ENCODE results near the gene SLX1A.
"Not testable (repeated sequence)": the region's sequence is repeated elsewhere in the genome, so short reads cannot be mapped to it uniquely, and the experiment has no call there.

The SLX1A gene

GRCh38 chr16:30193615-30194014 is at the start of gene SLX1A, which contains the start of gene BOLA2B:
TSS of gene SLX1A (plus strand) at chr16:30193875. CDS start at chr16:30194085, 210 bp downstream.
TSS of gene BOLA2B (minus strand) at chr16:30193666. CDS start at chr16:30193595, 71 bp downstream.
- not testable (repeated sequence) for DNase-seq (ENCODE audit: low spot score)

GRCh38 chr16:30144017-30144416 is 49.7 kb upstream of the SLX1A start:
- no peak for DNase-seq (ENCODE audit: low spot score)

- DNase-seq (ENCODE audit: low spot score): no peak
These were observed 48.8 kb upstream of the SLX1A start for GRCh38 chr16:30144917-30145316.

GRCh38 chr16:30145657-30146056 is 48.0 kb upstream of the SLX1A start:
- DNase-seq (ENCODE audit: low spot score): no peak

GRCh38 chr16:30147843-30148510 is 45.7 kb upstream of the SLX1A start:
- no peak for DNase-seq (ENCODE audit: low spot score)

- no peak for DNase-seq (ENCODE audit: low spot score)
These were observed 44.3 kb upstream of the SLX1A start for GRCh38 chr16:30149250-30149930.

- no peak for DNase-seq (ENCODE audit: low spot score)
These were observed 42.6 kb upstream of the SLX1A start for GRCh38 chr16:30151091-30151490.

GRCh38 chr16:30152517-30152916 is 41.2 kb upstream of the SLX1A start:
- no peak for DNase-seq (ENCODE audit: low spot score)

- DNase-seq (ENCODE audit: low spot score): no peak
These were observed 38.5 kb upstream of the SLX1A start for GRCh38 chr16:30155188-30155587.

GRCh38 chr16:30157214-30157613 is 36.5 kb upstream of the SLX1A start:
- DNase-seq (ENCODE audit: low spot score): no peak

- DNase-seq (ENCODE audit: low spot score): no peak
These were observed 30.1 kb upstream of the SLX1A start for GRCh38 chr16:30163538-30163937.

- DNase-seq (ENCODE audit: low spot score): no peak
These were observed 27.3 kb upstream of the SLX1A start for GRCh38 chr16:30166202-30166902.

GRCh38 chr16:30168746-30169145 is 24.9 kb upstream of the SLX1A start:
- not testable (repeated sequence) for DNase-seq (ENCODE audit: low spot score)

GRCh38 chr16:30169416-30169815 is 24.3 kb upstream of the SLX1A start:
- not testable (repeated sequence) for DNase-seq (ENCODE audit: low spot score)

- not testable (repeated sequence) for DNase-seq (ENCODE audit: low spot score)
These were observed 23.5 kb upstream of the SLX1A start for GRCh38 chr16:30170145-30170544.

GRCh38 chr16:30173054-30173453 is 20.6 kb upstream of the SLX1A start:
- DNase-seq (ENCODE audit: low spot score): no peak

- DNase-seq (ENCODE audit: low spot score): not testable (repeated sequence)
These were observed 16.8 kb upstream of the SLX1A start for GRCh38 chr16:30176876-30177275.

GRCh38 chr16:30179195-30179594 is 14.5 kb upstream of the SLX1A start:
- DNase-seq (ENCODE audit: low spot score): no peak

GRCh38 chr16:30179931-30180330 is 13.7 kb upstream of the SLX1A start:
- no peak for DNase-seq (ENCODE audit: low spot score)

GRCh38 chr16:30180741-30181140 is 12.9 kb upstream of the SLX1A start:
- DNase-seq (ENCODE audit: low spot score): no peak

GRCh38 chr16:30183233-30184095 is 10.2 kb upstream of the SLX1A start, which contains the start of gene CORO1A:
TSS of gene CORO1A (plus strand) at chr16:30183602. CDS start at chr16:30185210, 1,608 bp downstream.
- peak; percentile 96 for DNase-seq (ENCODE audit: low spot score)

Data from AG20443 (cell line).